ENCODE measurements around the gene ANTXR2.

DNA sequence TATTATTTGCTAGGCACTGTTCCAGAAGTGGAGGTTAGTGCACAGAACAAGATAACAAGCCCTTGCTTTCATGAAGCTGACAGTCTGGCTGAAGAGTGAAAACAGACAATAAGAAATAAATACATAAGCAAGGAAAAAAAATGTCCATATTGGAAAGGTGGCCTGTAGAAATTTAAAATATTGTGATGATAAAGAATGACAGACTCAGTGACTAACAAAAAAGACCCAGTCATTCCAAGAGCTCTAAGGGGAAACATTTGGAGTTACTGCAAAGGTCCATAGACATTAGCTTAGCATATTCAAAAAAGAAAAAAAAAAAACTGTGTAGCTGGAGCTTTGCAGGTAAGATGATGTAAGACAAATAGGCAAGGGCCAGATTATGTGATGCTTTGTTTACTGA is 1.0 kb upstream of the ANTXR2 start:
- TF ChIP-seq CTCF (conservative IDR thresholded peaks at IDR 0.05; ENCODE audit: low read length) = no peak
- TF ChIP-seq EZH2phosphoT487 (IDR thresholded peaks at IDR 0.05; ENCODE audit: borderline replicate concordance, low read depth, low read length) = no peak
